Measurements from ENCODE around the gene IGF1R.

The IGF1R gene

DNA sequence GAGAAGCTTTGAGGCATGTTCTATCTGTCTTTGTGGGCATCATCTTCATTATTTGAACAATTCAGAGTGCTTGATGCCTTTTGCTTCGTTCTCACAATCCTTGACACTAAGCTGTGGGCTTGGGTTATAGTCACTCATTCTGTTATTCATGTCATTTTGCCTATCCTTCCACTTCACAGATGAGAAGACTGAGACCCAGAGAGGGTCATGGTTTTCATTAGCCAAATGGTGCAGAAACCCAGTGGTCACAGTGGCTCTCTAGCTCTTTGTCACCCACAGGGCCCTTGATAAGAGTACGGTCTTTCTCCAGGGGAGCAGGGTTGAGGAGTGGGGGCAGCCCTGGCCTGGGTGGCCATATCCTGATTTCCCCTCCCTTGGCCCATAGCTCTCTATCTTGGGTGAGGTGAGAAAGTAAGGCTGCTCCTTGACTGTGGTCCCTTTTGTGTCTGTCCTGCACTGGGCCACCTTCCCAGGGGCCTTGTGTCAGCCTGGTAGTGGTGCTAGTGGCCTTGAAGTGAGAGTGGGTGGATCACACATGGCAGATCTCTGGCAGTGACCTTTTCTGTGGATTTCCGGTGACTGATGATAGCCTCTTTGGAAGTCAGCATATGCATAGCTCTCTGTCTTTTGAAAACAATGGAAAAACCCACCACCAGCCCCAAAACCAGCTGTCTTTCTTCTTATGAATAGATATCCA is 130.1 kb downstream of the IGF1R start:
- DNase-seq: no peak

DNA sequence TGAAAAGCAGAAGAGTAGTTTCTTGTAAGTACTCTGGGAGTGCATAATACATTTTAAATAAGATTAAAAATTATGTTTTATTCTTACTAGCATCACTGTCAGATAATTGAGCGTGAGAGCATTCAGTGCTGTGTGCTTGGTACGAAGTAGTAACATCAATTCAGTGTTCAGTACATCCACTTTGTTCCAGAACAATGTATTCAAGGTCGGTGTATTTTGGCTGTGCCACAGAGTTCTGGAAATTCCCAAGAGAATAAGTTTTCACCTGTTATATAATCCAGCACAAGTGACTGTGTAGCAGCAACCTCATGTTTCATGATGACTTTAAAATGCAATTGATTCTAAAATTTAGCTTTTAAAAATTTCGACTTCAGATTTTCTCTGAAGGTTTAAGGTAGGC is 130.6 kb downstream of the IGF1R start:
- DNase-seq: no peak

DNA sequence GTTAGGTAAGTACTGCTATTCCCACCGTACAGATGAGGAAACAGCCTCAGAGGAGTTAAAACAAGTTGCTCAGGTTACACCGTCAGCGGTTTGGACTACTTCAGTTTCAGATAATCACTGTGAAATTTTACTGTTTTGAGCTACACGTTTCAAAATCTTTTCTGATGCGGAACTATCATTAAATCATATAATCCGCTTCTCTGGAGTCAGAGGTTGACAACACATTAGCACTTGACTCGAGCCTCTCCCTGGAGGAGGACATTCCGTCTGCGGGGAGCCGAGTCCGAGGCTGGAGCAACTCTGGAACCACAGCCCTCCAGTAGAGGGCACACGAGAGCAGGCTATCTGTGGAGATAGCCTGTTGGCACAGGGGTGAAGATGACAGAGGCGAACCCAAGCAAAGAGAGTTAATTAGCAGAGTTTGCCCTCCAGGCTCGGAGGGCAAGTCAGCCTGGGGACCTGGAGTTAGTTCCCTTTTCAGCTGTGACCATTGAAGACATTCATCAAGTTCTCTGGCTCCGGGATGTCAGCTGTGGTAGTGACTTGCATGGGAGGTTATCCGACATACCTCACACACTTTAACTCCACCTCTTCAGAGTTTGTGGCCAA is 131.2 kb downstream of the IGF1R start:
- peak; percentile 87 for DNase-seq

DNA sequence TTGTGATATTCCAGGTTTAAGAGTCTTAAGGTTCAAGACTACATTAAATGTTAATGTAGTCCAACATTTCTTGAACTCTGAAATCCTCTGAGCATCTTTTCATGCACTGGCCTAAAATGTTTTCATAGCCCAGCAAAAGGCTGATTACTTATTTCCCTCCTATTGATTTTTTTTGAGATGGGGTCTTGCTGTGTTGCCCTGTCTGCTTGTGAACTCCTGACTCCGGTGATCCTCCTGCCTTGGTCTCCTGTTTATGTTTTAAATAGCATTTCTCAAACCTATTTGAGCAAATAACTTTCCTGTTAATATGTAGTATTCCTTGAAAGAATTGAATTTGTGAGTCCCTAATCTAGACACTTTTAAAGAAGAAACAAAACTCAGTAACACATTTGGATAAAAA is 133.5 kb downstream of the IGF1R start:
- no peak for DNase-seq

- DNase-seq: no peak
Observed at GRCh38 chr15:98782801-98783200, 134.5 kb downstream of the IGF1R start.

- no peak for DNase-seq
Observed at GRCh38 chr15:98785431-98785806, 137.1 kb downstream of the IGF1R start.

- no peak for DNase-seq
Observed at GRCh38 chr15:98785807-98786621, 137.7 kb downstream of the IGF1R start.

DNA sequence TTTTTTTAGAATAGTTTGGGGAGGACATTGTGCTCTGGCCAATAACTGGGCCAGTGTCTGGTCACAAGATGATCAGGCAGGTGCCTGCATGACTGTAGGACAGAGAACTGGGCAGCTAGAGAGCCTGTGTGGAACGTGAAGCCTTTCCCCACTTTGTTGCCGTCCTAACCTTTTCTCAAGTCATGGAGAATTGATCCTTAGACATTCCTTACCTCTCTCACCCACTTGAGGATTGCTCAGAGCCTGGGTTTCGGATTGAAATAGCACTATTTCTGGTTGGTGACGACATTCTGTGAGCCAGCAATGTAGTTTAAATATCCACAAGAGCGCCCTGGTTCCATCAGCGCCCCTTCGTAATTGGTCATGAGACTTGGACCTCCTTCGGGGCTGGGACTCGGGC is 138.4 kb downstream of the IGF1R start:
- peak; percentile 16 for DNase-seq

- DNase-seq: peak; percentile 47
Observed at GRCh38 chr15:98787194-98787593, 138.9 kb downstream of the IGF1R start.

- peak; percentile 78 for DNase-seq
Observed at GRCh38 chr15:98787936-98788757, 139.8 kb downstream of the IGF1R start.

DNA sequence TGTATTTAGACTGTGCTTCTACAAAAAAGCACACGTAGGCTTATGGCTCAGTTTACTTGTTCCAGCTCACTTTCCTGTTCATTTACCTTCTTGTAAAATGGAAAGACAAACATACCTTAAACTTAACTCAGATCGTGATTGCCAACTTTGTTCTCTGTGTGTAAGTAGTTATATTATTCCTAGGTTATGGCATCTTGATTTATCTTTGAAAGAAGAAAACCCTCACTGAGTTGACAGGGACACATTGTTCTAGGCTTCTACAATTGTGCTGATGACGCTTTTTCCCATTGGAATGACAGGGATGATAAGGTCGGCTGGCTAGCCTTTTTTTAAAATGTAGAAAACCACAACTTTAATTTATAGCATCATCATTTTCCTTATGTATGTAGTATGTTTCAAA is 140.7 kb downstream of the IGF1R start:
- no peak for DNase-seq

- no peak for DNase-seq
Observed at GRCh38 chr15:98790270-98790669, 141.9 kb downstream of the IGF1R start.

GRCh38 chr15:98791046-98791701 is 142.8 kb downstream of the IGF1R start:
- no peak for DNase-seq

DNA sequence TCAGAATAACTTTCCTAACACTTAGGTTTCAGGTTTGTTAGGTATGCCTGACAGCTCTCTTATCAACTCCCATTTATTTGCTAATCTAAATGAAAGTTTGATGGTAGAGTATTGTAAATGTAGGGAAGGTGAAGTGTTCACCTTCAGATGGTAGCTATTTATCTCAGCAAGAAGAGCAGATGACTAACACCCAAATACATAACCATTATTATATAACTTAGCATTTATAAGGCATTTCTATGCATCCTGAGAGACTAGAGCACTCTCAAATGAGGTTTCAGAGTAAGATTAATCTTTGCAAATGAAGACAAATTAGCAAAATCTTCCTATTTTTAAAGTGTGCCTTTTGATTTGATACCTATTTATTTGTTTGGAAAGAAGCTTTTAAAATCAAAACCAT is 143.8 kb downstream of the IGF1R start:
- DNase-seq: no peak

GRCh38 chr15:98794211-98794610 is 145.9 kb downstream of the IGF1R start:
- no peak for DNase-seq

DNA sequence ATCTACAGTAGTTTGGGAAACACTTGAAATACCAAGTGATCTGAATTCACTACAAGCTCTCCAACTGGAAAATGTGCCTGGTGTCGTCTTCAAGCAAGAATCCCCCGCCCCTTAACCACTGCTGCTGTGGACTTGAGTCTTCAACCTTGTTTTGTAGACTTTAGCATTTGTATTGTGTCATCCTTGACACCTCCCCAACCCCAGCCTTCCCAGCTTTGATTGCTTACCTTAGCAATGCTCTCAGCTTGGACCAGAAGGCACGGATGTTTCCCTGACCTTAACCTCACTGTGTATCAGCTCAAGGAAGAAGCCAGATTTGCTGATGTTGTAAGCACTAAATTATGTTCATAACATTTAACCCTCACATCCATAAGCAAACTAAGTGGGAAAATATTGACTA is 146.4 kb downstream of the IGF1R start:
- no peak for DNase-seq

DNA sequence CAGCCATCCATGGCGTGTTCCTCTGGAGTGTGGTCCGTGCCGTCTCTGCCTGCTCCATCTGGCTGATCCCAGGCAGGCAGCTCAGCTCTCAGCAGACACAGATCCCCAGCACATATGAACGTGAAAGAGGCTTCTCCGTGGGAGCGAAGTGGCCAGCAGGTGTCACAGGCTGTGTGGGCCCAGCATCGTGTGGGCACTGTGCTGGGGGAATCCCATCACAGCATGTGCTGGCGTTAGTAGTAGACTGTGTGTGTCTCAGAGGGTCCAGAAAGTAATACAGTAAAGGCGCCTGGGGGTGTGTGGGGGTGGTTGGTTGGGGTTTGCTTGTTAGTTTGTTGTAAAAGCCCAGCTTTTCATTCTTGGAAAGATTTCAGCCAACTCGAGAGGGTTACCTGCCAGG is 147.6 kb downstream of the IGF1R start:
- DNase-seq: no peak

GRCh38 chr15:98796685-98797357 is 148.5 kb downstream of the IGF1R start:
- no peak for DNase-seq

DNA sequence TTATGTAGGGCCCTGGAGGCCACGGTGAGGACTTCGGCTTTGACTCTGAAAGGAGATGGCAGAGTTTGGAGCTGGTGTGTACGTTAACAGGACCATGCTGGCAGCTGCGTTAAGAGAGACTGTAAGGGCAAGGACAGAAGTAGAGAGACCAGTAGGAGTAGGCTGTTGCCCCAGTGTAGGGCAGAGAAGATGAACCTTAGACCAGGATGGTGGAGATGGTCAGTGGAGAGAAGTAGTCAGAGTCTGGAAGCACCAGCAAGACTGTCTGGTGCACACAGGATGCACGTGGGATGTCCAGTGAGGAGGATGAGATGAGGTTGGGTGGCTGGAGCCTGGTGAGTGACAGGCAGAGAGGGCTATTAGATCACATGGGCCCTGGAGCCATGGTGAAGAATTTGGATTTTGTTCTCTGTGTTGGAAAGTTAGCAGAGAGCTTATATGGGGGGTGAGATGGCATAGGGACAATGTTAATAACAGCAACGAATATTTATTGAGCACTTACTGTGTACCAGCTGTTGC is 150.1 kb downstream of the IGF1R start:
- DNase-seq: no peak

DNA sequence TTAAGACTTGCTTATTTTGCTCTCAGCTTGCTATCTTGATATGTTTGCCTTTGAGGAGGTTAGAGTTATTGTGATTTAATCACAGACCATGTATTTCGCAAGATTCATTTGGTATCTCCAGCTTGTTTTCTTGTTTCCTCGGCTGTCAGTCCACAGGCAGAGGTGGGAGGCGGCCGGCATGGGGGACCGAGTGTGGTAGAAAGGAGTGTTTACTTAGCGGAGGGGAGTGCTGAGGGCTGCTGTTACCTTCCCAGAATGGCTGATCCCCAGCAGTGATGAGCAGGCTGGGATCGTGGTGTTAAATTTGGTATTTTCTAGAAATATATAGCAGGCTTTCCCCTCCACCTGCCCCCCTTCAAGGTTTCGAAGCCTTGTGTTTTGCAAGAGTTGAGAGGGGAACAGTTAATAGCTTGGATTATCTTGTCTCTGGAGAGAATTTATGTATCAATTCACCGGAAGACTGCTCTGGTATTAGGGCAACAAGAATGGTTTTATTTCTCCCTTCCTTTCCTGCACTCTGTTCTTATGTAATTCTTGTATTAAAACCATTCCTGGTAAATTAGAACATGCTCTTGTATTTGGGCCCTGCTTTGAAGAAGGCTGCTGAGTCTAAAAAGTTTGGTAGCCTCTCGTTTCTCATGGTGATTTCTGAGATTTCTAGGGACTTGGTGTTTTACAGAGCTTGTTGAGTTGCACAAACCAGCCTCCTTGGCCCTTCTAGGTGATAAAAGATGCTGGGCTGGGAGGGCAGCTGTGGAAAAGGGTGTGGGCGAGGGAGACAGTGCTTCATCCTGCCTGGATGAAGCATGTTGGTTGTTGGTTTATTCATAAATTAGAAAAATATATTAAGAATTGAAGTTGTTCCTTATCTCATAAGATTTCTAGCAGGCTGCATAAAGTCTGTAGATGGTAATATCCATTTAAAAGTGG is 151.4 kb downstream of the IGF1R start:
- no peak for DNase-seq
